HG03066 (cell line): Measurements from ENCODE around the gene RIMBP2.

Source experiments
- ATAC-seq: cut with Tn5 transposase; IDR thresholded peaks from one replicate; pipeline ENCODE4 v1.9.1; 2021; ENCODE audit warnings: low read depth; ENCODE audit not compliant: unreplicated experiment

Gene RIMBP2

GRCh38 chr12:130685850-130686249 lies 30.2 kb downstream of the RIMBP2 start:
- ATAC-seq: no peak

- no peak for ATAC-seq
Observed at GRCh38 chr12:130685250-130685787, 30.8 kb downstream of the RIMBP2 start.

DNA sequence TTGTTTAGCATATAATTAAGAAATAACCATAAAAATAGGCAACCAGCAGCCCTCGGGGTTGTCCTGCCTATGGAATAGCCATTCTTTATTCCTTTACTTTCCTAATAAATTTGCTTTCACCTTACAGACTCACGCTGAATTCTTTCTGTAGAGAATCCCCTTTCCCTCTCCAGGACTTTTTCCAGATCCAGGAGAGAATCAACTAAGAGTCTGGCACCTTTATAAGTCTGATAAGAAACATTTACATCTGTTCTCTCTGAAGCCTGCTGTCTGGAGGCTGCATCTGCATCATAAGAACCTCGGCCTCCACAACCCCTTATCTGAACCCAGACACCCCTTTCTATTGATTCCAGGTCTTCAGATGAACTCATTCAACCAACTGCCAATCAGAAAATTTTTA lies 32.3 kb downstream of the RIMBP2 start:
- ATAC-seq: no peak

DNA sequence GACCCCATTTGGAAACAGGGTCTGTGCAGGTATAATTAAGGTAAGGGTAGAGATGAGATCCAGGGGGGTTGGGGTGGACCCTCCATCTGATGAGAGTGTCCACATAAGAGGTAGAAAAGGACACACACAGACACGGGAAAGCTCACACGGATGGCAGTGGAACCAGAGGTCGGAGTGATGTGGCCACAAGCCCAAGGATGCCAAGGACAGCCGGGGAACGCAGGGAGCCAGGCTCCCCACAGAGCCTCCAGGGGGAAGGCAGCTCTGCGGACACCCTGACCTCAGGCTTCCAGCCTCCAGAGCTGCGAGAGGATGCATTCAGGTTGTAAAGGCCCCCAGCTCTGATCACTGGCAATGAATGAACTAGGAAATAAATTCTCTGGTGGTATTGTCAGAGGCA lies 33.0 kb downstream of the RIMBP2 start:
- no peak for ATAC-seq

DNA sequence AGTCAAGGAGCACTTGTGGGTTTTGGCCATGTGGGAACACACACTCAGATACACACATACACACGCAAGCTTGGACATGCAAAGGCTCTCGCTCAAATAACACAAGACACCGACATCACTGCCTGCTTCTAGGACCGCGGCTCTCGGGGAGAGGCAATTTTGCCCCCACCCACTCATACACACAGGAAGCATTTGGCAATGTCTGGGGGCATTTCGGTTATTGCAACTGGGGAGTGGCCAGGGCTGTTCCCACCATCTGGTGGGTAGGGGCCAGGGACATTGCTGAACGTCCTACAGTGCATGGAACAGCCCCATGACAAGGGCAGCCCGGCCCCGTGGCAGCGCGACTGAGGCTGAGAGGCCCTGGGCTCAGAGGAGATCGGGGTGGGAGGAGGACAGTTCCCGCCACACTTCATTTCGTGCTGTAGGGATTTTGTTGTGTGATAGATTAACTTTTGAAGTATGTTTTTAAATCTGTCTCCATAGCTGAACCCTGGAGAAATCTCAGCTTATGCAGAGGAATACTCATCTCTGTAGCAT lies 35.6 kb downstream of the RIMBP2 start:
- ATAC-seq: no peak

DNA sequence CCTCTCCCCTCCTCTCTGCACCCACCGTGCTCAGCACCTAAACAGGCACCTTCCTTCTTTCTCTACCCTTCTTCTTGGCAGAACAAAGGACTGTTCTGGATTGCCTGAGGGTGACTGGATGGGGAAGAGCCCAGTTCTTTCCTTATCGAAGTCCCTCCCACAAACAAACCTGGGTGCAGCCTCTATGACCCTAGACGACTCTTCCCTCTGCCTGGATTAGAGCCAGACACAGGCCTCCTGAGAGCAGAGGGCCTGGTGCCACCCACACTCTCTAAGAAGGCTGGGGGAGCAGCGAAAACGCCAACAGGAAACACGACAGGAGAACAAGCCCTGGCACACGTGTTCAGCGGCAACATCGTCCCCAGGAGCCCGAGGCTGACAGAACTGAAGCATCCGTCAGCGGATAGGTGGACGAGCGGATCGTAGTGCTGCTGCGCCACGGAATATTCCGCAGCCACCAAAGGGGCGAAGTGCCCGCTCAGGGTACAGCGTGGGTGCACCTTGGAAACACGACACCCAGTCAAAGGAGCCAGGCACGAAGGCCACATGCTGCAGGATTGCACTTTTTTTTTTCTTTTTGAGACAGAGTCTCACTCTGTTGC lies 38.0 kb downstream of the RIMBP2 start:
- no peak for ATAC-seq

- no peak for ATAC-seq
Observed at GRCh38 chr12:130675791-130676190, 40.3 kb downstream of the RIMBP2 start.

DNA sequence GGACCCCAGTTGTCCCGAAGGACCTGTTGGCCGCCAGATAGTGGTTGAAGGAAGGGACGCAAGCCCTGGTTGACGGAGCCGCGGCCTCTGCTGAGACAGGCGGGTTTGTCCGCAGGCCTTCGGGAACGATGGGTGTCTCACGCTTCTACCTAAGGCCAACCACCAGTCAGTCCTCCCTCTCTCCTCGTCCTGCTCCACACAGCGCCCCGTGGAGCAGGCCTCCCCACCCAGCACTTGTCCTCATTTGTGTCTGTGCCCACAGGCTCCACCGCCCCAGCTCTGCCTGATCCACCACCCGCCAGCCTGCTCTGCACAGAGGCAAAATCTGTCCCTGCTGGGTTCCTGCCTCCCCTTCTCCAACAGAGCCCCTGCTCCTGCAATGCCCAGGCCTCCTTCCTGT lies 41.0 kb downstream of the RIMBP2 start:
- no peak for ATAC-seq

GRCh38 chr12:130674676-130675075 lies 41.4 kb downstream of the RIMBP2 start:
- no peak for ATAC-seq

- ATAC-seq: no peak
Observed at GRCh38 chr12:130673036-130673705, 42.9 kb downstream of the RIMBP2 start.

GRCh38 chr12:130672089-130672820 lies 43.8 kb downstream of the RIMBP2 start:
- no peak for ATAC-seq

DNA sequence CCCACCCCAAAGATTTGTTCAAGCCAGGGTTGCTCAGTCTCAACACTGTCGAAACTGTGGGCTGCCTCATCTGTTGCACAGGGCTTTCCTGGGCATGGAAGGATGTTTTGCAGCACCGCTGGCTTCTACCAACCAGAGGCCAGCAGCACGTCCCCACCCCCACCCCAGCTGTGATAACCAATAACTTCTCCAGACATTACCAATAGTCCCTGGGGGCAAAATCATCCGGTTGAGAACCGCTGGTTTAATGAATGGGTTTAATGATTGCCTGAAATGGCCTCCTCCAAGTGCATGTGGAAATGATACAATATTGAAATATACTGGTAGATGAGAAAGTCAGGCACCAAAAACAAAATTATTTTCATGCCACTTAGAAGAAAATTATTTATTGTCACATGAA lies 44.5 kb downstream of the RIMBP2 start:
- ATAC-seq: no peak

- ATAC-seq: no peak
Observed at GRCh38 chr12:130669797-130670196, 46.3 kb downstream of the RIMBP2 start.

DNA sequence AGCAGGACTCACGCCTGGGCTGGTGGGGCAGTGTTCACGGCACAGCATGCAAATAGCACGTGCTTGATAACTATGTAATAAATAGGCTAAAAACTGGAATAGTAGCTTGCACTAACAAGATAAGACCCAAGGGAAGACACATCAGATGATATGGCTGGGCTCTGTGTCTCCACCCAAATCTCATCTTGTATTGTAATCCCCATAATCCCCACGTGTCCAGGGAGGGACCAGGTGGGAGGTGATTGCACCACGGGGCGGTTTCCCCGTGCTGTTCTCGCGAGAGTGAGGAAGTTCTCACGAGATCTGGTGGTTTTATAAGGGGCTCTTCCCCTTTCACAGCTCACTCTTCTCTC lies 46.9 kb downstream of the RIMBP2 start:
- ATAC-seq: no peak

DNA sequence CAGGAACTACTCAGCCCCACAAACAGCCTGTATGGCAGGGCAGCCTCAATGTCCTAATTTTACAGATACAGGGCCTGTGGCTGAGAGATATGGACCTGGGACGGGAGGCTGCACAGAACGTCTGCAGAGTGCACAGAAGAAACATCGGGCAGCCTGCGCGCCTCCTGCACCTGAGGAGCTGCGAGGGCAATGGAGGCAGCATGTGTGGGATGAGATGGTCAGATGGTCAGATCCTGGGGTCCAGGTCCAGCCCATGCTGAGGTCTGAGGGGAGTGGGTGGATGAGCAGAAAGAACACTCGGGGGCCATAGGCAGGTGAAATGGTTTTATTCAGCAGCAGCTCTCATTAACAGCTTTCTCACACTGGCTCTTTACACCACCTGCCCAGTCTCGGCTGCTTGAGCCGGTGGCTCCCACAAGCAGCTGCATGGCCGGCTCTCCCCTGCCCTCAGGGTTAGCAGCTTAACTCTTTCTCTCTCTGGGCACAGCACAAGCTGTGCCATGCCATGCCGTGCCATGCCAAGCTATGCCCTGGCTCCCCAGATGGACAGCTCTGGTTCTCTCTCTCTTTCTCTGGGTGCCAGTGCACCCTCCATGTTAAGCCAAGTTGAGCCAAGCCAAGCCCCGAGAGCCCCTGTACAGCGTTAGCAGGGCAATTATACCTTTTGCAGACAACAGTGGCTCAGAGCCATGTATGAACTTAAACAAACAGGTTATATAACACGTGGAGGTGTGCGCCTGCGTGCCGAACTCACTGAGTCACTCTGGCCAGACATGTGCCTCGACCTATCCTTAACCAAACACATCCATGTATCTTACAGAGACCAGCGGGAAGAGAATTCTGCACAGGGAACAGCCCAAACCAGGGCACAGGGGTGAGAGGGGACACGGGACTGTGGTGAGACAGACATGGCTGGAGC lies 47.6 kb downstream of the RIMBP2 start:
- ATAC-seq: no peak

GRCh38 chr12:130667421-130667960 lies 48.6 kb downstream of the RIMBP2 start:
- no peak for ATAC-seq

DNA sequence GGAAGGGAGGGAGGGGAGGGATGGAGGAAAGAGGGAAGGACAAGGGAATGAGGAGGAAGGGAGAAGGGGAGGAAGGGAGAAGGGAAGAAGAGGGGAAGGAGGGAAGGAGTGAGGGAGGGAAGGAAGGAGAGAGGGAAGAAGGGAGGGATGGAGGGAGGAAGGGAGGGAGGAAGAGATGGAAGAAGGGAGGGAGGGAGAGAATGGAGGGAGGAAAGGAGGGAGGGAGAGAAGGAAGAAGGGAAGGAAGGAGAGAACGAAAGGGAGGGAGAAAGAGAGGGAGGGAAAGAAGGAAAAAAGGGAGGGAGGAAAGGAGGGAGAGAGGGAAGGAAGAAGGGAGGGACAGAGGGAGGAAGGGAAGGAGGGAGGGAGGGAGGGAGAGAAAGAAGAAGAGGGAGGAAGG lies 49.5 kb downstream of the RIMBP2 start:
- no peak for ATAC-seq

- no peak for ATAC-seq
Observed at GRCh38 chr12:130665753-130666152, 50.3 kb downstream of the RIMBP2 start.

DNA sequence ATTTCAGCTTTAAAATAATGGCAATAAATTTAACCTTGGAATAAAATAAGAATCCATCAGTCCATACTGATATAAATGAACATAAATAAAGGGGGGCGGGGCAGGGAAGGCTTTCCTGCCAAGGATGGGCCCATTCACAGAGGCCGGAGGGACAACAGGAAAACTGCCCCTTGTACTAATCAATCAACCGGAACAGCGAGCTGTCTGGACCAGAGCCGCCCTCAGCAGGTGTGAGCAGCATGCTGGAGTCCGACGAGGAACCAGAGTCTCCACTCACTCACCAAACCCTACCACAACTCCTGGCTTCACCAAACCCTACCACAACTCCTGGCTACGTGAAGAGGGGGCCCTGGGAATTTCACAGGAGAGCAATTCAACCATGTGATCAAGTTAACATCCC lies 51.3 kb downstream of the RIMBP2 start:
- ATAC-seq: no peak

DNA sequence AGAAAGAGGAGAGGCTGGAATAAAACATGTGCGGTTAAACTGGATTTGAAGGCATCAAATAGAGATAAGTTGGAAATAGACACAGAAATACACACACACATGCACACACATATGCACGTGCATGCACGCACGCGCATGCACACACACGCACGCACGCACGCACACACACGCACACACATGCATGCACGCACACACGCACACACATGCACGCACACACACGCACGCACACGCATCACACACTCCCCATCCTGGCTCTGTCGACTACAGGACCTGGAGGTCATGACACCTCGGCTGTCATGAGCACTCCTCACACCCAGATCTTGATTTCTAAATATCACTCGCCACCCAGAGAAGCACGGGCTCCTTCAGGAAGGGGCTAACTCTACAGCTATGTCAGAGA lies 51.8 kb downstream of the RIMBP2 start:
- ATAC-seq: no peak
